ENCODE results near the gene DSG2.

The DSG2 gene

DNA sequence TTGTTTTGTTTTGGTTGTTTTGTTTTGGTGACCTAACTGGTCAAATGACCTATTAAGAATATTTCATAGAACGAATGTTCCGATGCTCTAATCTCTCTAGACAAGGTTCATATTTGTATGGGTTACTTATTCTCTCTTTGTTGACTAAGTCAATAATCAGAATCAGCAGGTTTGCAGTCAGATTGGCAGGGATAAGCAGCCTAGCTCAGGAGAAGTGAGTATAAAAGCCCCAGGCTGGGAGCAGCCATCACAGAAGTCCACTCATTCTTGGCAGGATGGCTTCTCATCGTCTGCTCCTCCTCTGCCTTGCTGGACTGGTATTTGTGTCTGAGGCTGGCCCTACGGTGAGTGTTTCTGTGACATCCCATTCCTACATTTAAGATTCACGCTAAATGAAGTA, 93.7 kb downstream of the DSG2 start, which contains the start of gene TTR:
TSS of gene TTR (plus strand) at position 250 of the 400 bp plus-strand sequence. CDS start at position 276, 26 bp downstream.
- H3K27ac ChIP-seq, result no peak within 1 kb of the TSS
- no peak for TF ChIP-seq CTCF (IDR thresholded peaks at IDR 0.05; ENCODE audit: low read depth, low read length)
- no peak within 1 kb of the TSS for H3K4me3 ChIP-seq (ENCODE audit: low read depth, low read length)
- DNase-seq, result no peak
- no peaks in the 10 kb centered on the region for H3K36me3 ChIP-seq
- H3K27me3 ChIP-seq (ENCODE audit: insufficient read depth, low read depth, severe bottlenecking), result no peaks in the 10 kb centered on the region
- no peaks in the 10 kb centered on the region for H3K9me3 ChIP-seq (ENCODE audit: severe bottlenecking)

GRCh38 chr18:31592506-31593157, 94.7 kb downstream of the DSG2 start:
- Histone ChIP-seq H3K27ac (no peak overlapping the region), H3K4me3 (ENCODE audit: low read depth, low read length) (no peak overlapping the region), H3K9me3 (ENCODE audit: severe bottlenecking) (no peaks in the 10 kb centered on the region), H3K27me3 (ENCODE audit: insufficient read depth, low read depth, severe bottlenecking) (no peaks in the 10 kb centered on the region), H3K36me3 (no peaks in the 10 kb centered on the region)
- no peak for TF ChIP-seq CTCF (IDR thresholded peaks at IDR 0.05; ENCODE audit: low read depth, low read length)
- DNase-seq, result no peak

GRCh38 chr18:31595121-31595771, 97.3 kb downstream of the DSG2 start:
- H3K27ac ChIP-seq, result no peak overlapping the region
- DNase-seq, result no peak
- no peaks in the 10 kb centered on the region for H3K9me3 ChIP-seq (ENCODE audit: severe bottlenecking)
- H3K4me3 ChIP-seq (ENCODE audit: low read depth, low read length), result no peak overlapping the region
- TF ChIP-seq CTCF (IDR thresholded peaks at IDR 0.05; ENCODE audit: low read depth, low read length), result no peak
- no peaks in the 10 kb centered on the region for H3K27me3 ChIP-seq (ENCODE audit: insufficient read depth, low read depth, severe bottlenecking)
- H3K36me3 ChIP-seq, result no peaks in the 10 kb centered on the region

- Histone ChIP-seq H3K36me3 (no peaks in the 10 kb centered on the region), H3K4me3 (ENCODE audit: low read depth, low read length) (no peak overlapping the region), H3K27me3 (ENCODE audit: insufficient read depth, low read depth, severe bottlenecking) (no peaks in the 10 kb centered on the region), H3K9me3 (ENCODE audit: severe bottlenecking) (no peaks in the 10 kb centered on the region), H3K27ac (no peak overlapping the region)
- TF ChIP-seq CTCF (IDR thresholded peaks at IDR 0.05; ENCODE audit: low read depth, low read length), result no peak
- no peak for DNase-seq
These were observed 98.3 kb downstream of the DSG2 start for GRCh38 chr18:31596081-31596872.

DNA sequence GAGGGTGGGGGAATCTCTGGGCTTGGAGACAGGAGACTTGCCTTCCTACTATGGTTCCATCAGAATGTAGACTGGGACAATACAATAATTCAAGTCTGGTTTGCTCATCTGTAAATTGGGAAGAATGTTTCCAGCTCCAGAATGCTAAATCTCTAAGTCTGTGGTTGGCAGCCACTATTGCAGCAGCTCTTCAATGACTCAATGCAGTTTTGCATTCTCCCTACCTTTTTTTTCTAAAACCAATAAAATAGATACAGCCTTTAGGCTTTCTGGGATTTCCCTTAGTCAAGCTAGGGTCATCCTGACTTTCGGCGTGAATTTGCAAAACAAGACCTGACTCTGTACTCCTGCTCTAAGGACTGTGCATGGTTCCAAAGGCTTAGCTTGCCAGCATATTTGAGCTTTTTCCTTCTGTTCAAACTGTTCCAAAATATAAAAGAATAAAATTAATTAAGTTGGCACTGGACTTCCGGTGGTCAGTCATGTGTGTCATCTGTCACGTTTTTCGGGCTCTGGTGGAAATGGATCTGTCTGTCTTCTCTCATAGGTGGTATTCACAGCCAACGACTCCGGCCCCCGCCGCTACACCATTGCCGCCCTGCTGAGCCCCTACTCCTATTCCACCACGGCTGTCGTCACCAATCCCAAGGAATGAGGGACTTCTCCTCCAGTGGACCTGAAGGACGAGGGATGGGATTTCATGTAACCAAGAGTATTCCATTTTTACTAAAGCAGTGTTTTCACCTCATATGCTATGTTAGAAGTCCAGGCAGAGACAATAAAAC, 100.2 kb downstream of the DSG2 start:
- Histone ChIP-seq H3K4me3 (ENCODE audit: low read depth, low read length) (no peak overlapping the region), H3K9me3 (ENCODE audit: severe bottlenecking) (no peaks in the 10 kb centered on the region), H3K36me3 (no peaks in the 10 kb centered on the region), H3K27ac (no peak overlapping the region), H3K27me3 (ENCODE audit: insufficient read depth, low read depth, severe bottlenecking) (no peaks in the 10 kb centered on the region)
- TF ChIP-seq CTCF (IDR thresholded peaks at IDR 0.05; ENCODE audit: low read depth, low read length), result no peak
- DNase-seq, result no peak

Measured in WERI-Rb-1 (cell line).